Mammary epithelial cell (primary cell): ENCODE data around the gene THADA.

Experiments used
- EZH2 ChIP-seq: IDR thresholded peaks from 2 replicates; pipeline ENCODE4 v1.6.1; 2012; ENCODE audit warnings: low read length, inconsistent platforms, borderline replicate concordance
- TF ChIP-seq, protein P1 (sequence below), 2 donors: IDR thresholded peaks in 1 of 2; conservative IDR thresholded peaks in 1 of 2; 2 replicates each; pipeline ENCODE4 v1.5.1; 2011 to 2012; ENCODE audit warnings: inconsistent platforms in 2 of 2, low read length in 2 of 2, mild to moderate bottlenecking in 2 of 2, control low read depth in 1 of 2, low read depth in 1 of 2; ENCODE audit not compliant: insufficient read depth in 1 of 2; ENCODE audit errors: extremely low read depth in 1 of 2

DNA sequence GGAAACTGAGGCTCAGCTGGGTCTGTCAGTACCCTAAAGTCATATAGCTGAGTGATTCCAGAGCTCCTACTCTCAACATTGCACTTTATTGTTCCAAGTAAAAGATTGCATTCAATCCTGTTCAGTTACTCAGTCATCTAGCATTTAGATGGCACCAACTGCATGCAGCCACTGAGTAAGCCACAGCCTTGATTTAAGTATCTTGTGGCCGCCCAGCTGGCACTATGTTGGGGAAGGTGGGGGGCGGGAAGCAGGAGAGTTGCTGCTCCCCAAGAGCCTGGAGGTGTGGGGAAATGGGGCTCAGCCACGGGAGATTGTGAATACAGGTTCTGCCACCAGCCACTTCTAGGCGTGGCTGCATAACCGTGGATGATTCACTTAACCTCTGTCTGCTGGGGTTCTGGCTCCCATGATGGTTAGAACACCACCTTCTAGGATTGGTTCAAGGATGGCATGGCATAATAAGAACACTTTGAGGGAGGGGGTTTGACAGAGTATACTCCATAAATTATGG, 386.6 kb downstream of the THADA start:
- TF ChIP-seq, protein P1, sequence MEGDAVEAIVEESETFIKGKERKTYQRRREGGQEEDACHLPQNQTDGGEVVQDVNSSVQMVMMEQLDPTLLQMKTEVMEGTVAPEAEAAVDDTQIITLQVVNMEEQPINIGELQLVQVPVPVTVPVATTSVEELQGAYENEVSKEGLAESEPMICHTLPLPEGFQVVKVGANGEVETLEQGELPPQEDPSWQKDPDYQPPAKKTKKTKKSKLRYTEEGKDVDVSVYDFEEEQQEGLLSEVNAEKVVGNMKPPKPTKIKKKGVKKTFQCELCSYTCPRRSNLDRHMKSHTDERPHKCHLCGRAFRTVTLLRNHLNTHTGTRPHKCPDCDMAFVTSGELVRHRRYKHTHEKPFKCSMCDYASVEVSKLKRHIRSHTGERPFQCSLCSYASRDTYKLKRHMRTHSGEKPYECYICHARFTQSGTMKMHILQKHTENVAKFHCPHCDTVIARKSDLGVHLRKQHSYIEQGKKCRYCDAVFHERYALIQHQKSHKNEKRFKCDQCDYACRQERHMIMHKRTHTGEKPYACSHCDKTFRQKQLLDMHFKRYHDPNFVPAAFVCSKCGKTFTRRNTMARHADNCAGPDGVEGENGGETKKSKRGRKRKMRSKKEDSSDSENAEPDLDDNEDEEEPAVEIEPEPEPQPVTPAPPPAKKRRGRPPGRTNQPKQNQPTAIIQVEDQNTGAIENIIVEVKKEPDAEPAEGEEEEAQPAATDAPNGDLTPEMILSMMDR (conservative IDR thresholded peaks at IDR 0.05 in 1 of 2, IDR thresholded peaks at IDR 0.05 in 1 of 2; ENCODE audit: extremely low read depth in 1 of 2, insufficient read depth in 1 of 2, low read depth in 1 of 2, low read length in 2 of 2), result no peak
- no peak for TF ChIP-seq EZH2
